Measurements from ENCODE around the gene DUSP19. TPM values are rescaled to one million over a fixed set of nuclear protein-coding genes. Genes with fewer than 3 reads are reported as not detected.

The DUSP19 gene
- total and polyA plus RNA-seq, 2 of the 13 experiments (the other 11 are each of a cell fraction or from before 2014, with no cell fraction given) = 1.3 to 1.9 TPM

DNA sequence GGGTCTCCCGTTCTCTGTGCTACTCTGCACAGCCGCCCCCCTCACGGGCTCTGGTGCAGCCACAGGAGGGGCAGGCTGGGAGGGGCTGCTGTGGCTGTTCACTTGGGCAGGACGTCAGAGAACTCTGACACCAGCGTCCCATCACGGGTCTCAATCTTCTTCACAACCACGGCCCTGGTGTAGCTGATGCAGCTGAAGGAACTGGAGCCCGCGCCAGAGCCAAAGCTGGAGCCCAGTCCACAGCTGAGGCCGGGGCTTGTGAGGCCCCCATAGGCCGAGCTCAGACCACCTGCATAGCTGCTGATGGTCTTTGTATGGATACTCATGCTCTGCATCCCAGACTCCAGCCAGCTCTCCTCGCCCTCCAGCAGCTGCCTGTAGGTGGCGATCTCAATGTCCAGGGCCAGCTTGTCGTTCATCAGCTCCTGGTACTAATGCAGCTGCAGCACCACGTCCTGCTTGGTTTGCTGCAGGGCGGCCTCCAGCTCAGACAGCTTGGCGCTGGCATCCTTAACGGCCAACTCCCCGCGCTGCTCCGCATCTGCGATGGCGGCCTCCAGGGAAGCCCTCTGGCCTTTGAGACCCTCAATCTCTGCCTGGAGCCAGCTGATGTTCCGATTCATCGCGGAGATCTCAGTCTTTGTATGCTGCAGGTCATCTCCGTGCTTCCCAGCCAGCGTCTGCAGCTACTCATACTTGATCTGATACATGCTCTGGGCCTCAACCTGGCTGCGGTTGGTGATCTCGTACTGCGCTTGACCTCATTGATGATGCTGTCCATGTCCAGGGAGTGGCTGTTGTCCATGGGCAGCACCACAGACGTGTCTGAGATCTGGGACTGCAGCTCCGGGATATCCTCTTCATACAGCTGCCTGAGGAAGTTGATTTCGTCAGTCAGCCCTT is 7.4 kb upstream of the DUSP19 start (continued):
- TF ChIP-seq, protein P1, sequence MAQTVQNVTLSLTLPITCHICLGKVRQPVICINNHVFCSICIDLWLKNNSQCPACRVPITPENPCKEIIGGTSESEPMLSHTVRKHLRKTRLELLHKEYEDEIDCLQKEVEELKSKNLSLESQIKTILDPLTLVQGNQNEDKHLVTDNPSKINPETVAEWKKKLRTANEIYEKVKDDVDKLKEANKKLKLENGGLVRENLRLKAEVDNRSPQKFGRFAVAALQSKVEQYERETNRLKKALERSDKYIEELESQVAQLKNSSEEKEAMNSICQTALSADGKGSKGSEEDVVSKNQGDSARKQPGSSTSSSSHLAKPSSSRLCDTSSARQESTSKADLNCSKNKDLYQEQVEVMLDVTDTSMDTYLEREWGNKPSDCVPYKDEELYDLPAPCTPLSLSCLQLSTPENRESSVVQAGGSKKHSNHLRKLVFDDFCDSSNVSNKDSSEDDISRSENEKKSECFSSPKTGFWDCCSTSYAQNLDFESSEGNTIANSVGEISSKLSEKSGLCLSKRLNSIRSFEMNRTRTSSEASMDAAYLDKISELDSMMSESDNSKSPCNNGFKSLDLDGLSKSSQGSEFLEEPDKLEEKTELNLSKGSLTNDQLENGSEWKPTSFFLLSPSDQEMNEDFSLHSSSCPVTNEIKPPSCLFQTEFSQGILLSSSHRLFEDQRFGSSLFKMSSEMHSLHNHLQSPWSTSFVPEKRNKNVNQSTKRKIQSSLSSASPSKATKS (CRISPR knock-in tag; IDR thresholded peaks at IDR 0.05) = no peak
- TF ChIP-seq RXRA (CRISPR knock-in tag; IDR thresholded peaks at IDR 0.05) (no peak), KDM3A (CRISPR knock-in tag; IDR thresholded peaks at IDR 0.05; ENCODE audit: low read depth) (0 out of 2 replicates have a peak, but pooled peaks have one; percentile 50), ZNF776 (CRISPR knock-in tag; IDR thresholded peaks at IDR 0.05) (peak; percentile 61; the same call in 1 of the 2 replicates), PRMT3 (CRISPR knock-in tag; IDR thresholded peaks at IDR 0.05; ENCODE audit: borderline replicate concordance, low read depth) (no peak), POLR2AphosphoS2 (IDR thresholded peaks at IDR 0.05; ENCODE audit: low read depth, low read length) (no peak), SMAD3 (CRISPR knock-in tag; IDR thresholded peaks at IDR 0.05) (no peak), CEBPB (IDR thresholded peaks at IDR 0.05; ENCODE audit: borderline replicate concordance, low read depth, low read length) (no peak), SALL2 (CRISPR knock-in tag; IDR thresholded peaks at IDR 0.05) (0 out of 2 replicates have a peak, but pooled peaks have one; percentile 10), ZNF33A (CRISPR knock-in tag; IDR thresholded peaks at IDR 0.05; ENCODE audit: borderline replicate concordance) (no peak), ZKSCAN8 (CRISPR knock-in tag; IDR thresholded peaks at IDR 0.05; ENCODE audit: borderline replicate concordance) (no peak), MAFF (IDR thresholded peaks at IDR 0.05; ENCODE audit: low read depth, low read length) (no peak), DPF2 (CRISPR knock-in tag; IDR thresholded peaks at IDR 0.05; ENCODE audit: borderline replicate concordance, low read depth) (no peak)
- TF ChIP-seq, protein P2, sequence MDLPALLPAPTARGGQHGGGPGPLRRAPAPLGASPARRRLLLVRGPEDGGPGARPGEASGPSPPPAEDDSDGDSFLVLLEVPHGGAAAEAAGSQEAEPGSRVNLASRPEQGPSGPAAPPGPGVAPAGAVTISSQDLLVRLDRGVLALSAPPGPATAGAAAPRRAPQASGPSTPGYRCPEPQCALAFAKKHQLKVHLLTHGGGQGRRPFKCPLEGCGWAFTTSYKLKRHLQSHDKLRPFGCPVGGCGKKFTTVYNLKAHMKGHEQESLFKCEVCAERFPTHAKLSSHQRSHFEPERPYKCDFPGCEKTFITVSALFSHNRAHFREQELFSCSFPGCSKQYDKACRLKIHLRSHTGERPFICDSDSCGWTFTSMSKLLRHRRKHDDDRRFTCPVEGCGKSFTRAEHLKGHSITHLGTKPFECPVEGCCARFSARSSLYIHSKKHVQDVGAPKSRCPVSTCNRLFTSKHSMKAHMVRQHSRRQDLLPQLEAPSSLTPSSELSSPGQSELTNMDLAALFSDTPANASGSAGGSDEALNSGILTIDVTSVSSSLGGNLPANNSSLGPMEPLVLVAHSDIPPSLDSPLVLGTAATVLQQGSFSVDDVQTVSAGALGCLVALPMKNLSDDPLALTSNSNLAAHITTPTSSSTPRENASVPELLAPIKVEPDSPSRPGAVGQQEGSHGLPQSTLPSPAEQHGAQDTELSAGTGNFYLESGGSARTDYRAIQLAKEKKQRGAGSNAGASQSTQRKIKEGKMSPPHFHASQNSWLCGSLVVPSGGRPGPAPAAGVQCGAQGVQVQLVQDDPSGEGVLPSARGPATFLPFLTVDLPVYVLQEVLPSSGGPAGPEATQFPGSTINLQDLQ (CRISPR knock-in tag; IDR thresholded peaks at IDR 0.05) = no peak
- TF ChIP-seq, protein P3, sequence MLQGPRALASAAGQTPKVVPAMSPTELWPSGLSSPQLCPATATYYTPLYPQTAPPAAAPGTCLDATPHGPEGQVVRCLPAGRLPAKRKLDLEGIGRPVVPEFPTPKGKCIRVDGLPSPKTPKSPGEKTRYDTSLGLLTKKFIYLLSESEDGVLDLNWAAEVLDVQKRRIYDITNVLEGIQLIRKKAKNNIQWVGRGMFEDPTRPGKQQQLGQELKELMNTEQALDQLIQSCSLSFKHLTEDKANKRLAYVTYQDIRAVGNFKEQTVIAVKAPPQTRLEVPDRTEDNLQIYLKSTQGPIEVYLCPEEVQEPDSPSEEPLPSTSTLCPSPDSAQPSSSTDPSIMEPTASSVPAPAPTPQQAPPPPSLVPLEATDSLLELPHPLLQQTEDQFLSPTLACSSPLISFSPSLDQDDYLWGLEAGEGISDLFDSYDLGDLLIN (CRISPR knock-in tag; IDR thresholded peaks at IDR 0.05; ENCODE audit: borderline replicate concordance) = no peak
- TF ChIP-seq, protein P4, sequence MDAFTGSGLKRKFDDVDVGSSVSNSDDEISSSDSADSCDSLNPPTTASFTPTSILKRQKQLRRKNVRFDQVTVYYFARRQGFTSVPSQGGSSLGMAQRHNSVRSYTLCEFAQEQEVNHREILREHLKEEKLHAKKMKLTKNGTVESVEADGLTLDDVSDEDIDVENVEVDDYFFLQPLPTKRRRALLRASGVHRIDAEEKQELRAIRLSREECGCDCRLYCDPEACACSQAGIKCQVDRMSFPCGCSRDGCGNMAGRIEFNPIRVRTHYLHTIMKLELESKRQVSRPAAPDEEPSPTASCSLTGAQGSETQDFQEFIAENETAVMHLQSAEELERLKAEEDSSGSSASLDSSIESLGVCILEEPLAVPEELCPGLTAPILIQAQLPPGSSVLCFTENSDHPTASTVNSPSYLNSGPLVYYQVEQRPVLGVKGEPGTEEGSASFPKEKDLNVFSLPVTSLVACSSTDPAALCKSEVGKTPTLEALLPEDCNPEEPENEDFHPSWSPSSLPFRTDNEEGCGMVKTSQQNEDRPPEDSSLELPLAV (CRISPR knock-in tag; conservative IDR thresholded peaks at IDR 0.05; ENCODE audit: low read depth) = no peak
- TF ChIP-seq, protein P5, sequence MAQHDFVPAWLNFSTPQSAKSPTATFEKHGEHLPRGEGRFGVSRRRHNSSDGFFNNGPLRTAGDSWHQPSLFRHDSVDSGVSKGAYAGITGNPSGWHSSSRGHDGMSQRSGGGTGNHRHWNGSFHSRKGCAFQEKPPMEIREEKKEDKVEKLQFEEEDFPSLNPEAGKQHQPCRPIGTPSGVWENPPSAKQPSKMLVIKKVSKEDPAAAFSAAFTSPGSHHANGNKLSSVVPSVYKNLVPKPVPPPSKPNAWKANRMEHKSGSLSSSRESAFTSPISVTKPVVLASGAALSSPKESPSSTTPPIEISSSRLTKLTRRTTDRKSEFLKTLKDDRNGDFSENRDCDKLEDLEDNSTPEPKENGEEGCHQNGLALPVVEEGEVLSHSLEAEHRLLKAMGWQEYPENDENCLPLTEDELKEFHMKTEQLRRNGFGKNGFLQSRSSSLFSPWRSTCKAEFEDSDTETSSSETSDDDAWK (CRISPR knock-in tag; IDR thresholded peaks at IDR 0.05) = no peak
